ENCODE data around the gene KSR2.

The KSR2 gene

DNA sequence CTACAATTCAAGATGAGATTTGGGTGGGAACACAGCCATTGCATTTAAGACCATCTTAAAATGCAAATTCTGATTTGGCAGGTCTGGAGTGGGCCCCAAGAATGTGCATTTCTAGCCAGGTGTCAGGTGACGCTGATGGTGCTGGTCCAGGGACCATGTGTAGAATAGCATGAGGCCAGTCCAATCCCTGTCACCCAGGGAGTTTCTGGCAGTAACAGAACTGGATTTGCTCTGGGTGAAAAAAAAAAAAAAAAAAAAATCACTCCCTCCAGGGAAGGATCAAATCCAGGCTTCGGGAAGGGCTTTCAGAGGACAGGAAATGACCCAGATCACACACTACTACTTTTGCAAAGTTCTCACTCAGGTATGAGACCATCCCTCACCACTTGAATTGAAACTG, 394.1 kb downstream of the KSR2 start:
- no peak overlapping the region for H3K4me3 ChIP-seq (ENCODE audit: low read depth, low read length)
- TF ChIP-seq, protein P1, sequence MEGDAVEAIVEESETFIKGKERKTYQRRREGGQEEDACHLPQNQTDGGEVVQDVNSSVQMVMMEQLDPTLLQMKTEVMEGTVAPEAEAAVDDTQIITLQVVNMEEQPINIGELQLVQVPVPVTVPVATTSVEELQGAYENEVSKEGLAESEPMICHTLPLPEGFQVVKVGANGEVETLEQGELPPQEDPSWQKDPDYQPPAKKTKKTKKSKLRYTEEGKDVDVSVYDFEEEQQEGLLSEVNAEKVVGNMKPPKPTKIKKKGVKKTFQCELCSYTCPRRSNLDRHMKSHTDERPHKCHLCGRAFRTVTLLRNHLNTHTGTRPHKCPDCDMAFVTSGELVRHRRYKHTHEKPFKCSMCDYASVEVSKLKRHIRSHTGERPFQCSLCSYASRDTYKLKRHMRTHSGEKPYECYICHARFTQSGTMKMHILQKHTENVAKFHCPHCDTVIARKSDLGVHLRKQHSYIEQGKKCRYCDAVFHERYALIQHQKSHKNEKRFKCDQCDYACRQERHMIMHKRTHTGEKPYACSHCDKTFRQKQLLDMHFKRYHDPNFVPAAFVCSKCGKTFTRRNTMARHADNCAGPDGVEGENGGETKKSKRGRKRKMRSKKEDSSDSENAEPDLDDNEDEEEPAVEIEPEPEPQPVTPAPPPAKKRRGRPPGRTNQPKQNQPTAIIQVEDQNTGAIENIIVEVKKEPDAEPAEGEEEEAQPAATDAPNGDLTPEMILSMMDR (IDR thresholded peaks at IDR 0.05; ENCODE audit: low read depth, low read length): no peak

DNA sequence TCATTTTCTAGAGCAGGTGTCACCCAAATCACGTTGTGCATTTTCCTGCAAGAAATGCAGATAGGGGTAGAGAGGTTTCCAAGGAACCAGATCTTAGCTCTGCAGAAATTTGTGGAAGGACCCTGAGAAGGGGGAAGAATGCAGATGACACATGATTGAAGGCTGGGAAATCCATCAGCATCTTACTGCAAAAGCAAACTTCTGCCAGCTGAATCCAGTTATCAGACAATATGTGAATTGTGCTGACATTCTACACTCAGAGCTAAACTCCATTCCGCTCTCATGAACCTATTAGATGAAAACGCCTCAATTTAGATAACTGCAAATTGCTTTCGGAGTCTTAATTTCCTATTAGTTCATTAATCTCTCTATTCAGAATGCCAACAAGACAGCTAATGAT, 396.0 kb downstream of the KSR2 start:
- TF ChIP-seq, protein P1 (IDR thresholded peaks at IDR 0.05; ENCODE audit: low read depth, low read length): no peak
- H3K4me3 ChIP-seq (ENCODE audit: low read depth, low read length): no peak overlapping the region

GRCh38 chr12:117571321-117571720, 397.5 kb downstream of the KSR2 start:
- TF ChIP-seq, protein P1 (IDR thresholded peaks at IDR 0.05; ENCODE audit: low read depth, low read length): no peak
- H3K4me3 ChIP-seq (ENCODE audit: low read depth, low read length): no peak overlapping the region

DNA sequence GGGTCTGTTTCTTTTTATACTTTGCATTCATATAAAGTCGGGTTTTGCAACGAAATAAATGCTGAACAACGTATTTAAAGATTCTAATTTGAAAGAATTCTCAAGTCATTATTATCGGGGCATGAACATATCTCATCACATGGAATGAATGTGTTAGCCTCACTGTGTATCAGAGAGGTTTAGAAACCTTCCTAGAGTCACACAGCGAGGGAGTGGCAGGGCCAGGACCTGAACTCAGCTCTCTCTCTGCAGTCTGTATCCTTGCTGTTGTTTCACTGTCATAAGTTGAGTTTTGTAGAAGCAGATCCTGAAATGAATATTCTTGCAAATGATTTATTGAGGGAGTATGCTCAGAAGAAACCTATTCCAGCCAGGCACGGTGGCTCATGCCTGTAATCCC, 398.2 kb downstream of the KSR2 start:
- TF ChIP-seq, protein P1 (IDR thresholded peaks at IDR 0.05; ENCODE audit: low read depth, low read length): no peak

GRCh38 chr12:117567644-117568216, 401.1 kb downstream of the KSR2 start:
- TF ChIP-seq, protein P1 (IDR thresholded peaks at IDR 0.05; ENCODE audit: low read depth, low read length): no peak
- H3K4me3 ChIP-seq (ENCODE audit: low read depth, low read length): no peak overlapping the region

More for the DNA sequence above, 398.2 kb downstream of the KSR2 start:
- H3K4me3 ChIP-seq (ENCODE audit: low read depth, low read length): no peak overlapping the region

GRCh38 chr12:117564881-117565280, 403.9 kb downstream of the KSR2 start:
- no peak overlapping the region for H3K4me3 ChIP-seq (ENCODE audit: low read depth, low read length)
- TF ChIP-seq, protein P1 (IDR thresholded peaks at IDR 0.05; ENCODE audit: low read depth, low read length): no peak

GRCh38 chr12:117563706-117564105, 405.1 kb downstream of the KSR2 start:
- H3K4me3 ChIP-seq (ENCODE audit: low read depth, low read length): no peak overlapping the region
- TF ChIP-seq, protein P1 (IDR thresholded peaks at IDR 0.05; ENCODE audit: low read depth, low read length): no peak
